ENCODE results near the gene TP53I3. TPM values are rescaled to one million over a fixed set of nuclear protein-coding genes. Genes with fewer than 3 reads are reported as not detected.
"Not testable (repeated sequence)": the region's sequence is repeated elsewhere in the genome, so short reads cannot be mapped to it uniquely, and the experiment has no call there.

Gene TP53I3
- total RNA-seq, 4 donors from 2014 or later = 69.5 to 129 (median 84.7) TPM

GRCh38 chr2:24101992-24102391 is 17.4 kb upstream of the TP53I3 start:
- 81 to 88% methylated on average over 2 of the region's 2 CpGs for WGBS, 2 donors
- DNase-seq = no peak
- peaks cover 0 to 11% (median 0%) of the 10 kb centered on the region in 3 donors for H3K4me1 ChIP-seq
- intact Hi-C loops (cut with DNase I) = no loop called here
- no peaks in the 10 kb centered on the region for H3K9me3 ChIP-seq
- no peaks in the 10 kb centered on the region for H3K36me3 ChIP-seq
- no peak overlapping the region for H3K4me3 ChIP-seq
- no peaks in the 10 kb centered on the region for H3K27me3 ChIP-seq
- no peak overlapping the region for H3K27ac ChIP-seq
- no peak for TF ChIP-seq CTCF (IDR thresholded peaks at IDR 0.05)
- TF ChIP-seq POLR2A (IDR thresholded peaks at IDR 0.05) = no peak

GRCh38 chr2:24100732-24101131 is 16.1 kb upstream of the TP53I3 start:
- H3K9me3 ChIP-seq; H3K36me3 ChIP-seq; intact Hi-C loops (cut with DNase I); H3K27me3 ChIP-seq; H3K27ac ChIP-seq; H3K4me3 ChIP-seq; DNase-seq: not testable (repeated sequence)
- peaks cover 0 to 11% (median 0%) of the 10 kb centered on the region in 3 donors for H3K4me1 ChIP-seq
- WGBS, 2 donors = 72 to 74% methylated on average over 2 of the region's 2 CpGs

GRCh38 chr2:24095171-24095677 is 10.6 kb upstream of the TP53I3 start:
- 80 to 97% methylated on average over 7 of the region's 17 CpGs for WGBS, 2 donors
- H3K4me3 ChIP-seq; intact Hi-C loops (cut with DNase I); DNase-seq; H3K27me3 ChIP-seq; H3K4me1 ChIP-seq; H3K9me3 ChIP-seq; H3K27ac ChIP-seq: not testable (repeated sequence)
- peaks cover 0 to 18% (median 0%) of the 10 kb centered on the region in 3 donors for H3K36me3 ChIP-seq

- DNase-seq; H3K4me3 ChIP-seq; H3K9me3 ChIP-seq; intact Hi-C loops (cut with DNase I); H3K4me1 ChIP-seq; H3K27me3 ChIP-seq; H3K27ac ChIP-seq: not testable (repeated sequence)
- H3K36me3 ChIP-seq = peaks cover 0 to 18% (median 0%) of the 10 kb centered on the region in 3 donors
- WGBS, 2 donors = 93 to 100% methylated on average over 5 of the region's 5 CpGs
Observed at GRCh38 chr2:24093270-24093669, 8.6 kb upstream of the TP53I3 start.

- Histone ChIP-seq H3K36me3 (no peaks in the 10 kb centered on the region), H3K9me3 (no peaks in the 10 kb centered on the region), H3K27me3 (no peaks in the 10 kb centered on the region), H3K27ac (peak overlapping the region in 3 of 4 donors; percentile 31 to 68 (median 35)), H3K4me1 (peaks cover 0 to 12% (median 7%) of the 10 kb centered on the region in 3 donors), H3K4me3 (no peak overlapping the region)
- intact Hi-C loops (cut with DNase I) = no loop called here
- no peak for DNase-seq
- 63 to 83% methylated on average over 2 of the region's 2 CpGs for WGBS, 2 donors
- TF ChIP-seq CTCF (IDR thresholded peaks at IDR 0.05) (no peak), POLR2A (IDR thresholded peaks at IDR 0.05) (no peak)
Observed at GRCh38 chr2:24088821-24089359, 4.3 kb upstream of the TP53I3 start.

GRCh38 chr2:24087032-24087431 is 2.4 kb upstream of the TP53I3 start:
- Histone ChIP-seq H3K4me1 (peaks cover 10 to 30% (median 20%) of the 10 kb centered on the region in 3 donors), H3K4me3 (no peak overlapping the region), H3K36me3 (peaks cover 0 to 11% (median 0%) of the 10 kb centered on the region in 3 donors), H3K27me3 (no peaks in the 10 kb centered on the region), H3K27ac (no peak overlapping the region), H3K9me3 (no peaks in the 10 kb centered on the region)
- DNase-seq = no peak
- TF ChIP-seq CTCF (IDR thresholded peaks at IDR 0.05) (no peak), POLR2A (IDR thresholded peaks at IDR 0.05) (no peak)
- WGBS, 2 donors = 69 to 78% methylated on average over 3 of the region's 3 CpGs
- intact Hi-C loops (cut with DNase I) = no loop called here

GRCh38 chr2:24086241-24086640 is 1.6 kb upstream of the TP53I3 start:
- Histone ChIP-seq H3K9me3 (no peaks in the 10 kb centered on the region), H3K36me3 (peaks cover 0 to 19% (median 0%) of the 10 kb centered on the region in 3 donors), H3K27ac (no peak overlapping the region), H3K4me1 (peaks cover 10 to 38% (median 20%) of the 10 kb centered on the region in 3 donors), H3K27me3 (no peaks in the 10 kb centered on the region), H3K4me3 (no peak overlapping the region)
- intact Hi-C loops (cut with DNase I) = no loop called here
- 64 to 76% methylated on average over 1 of the region's 1 CpG for WGBS, 2 donors
- DNase-seq = no peak
- TF ChIP-seq CTCF (IDR thresholded peaks at IDR 0.05) = no peak
- no peak for TF ChIP-seq POLR2A (IDR thresholded peaks at IDR 0.05)
